Central memory CD8-positive, alpha-beta T cell (primary cell): Measurements from ENCODE around the gene AKTIP.
"Not testable (repeated sequence)": the region's sequence is repeated elsewhere in the genome, so short reads cannot be mapped to it uniquely, and the experiment has no call there.

ENCODE experiments used
- ATAC-seq: fragments of 150-1000 bp; cut with Tn5 transposase; replicated peaks from 2 replicates; pipeline ENCODE4 v1.10.0; 2022; ENCODE audit warnings: mild to moderate bottlenecking, moderate FRiP score, moderate number of reproducible peaks; ENCODE audit not compliant: poor library complexity, severe bottlenecking; ENCODE audit errors: extremely low read depth
- DNase-seq, 2 donors: peaks; one replicate each; pipeline ENCODE4 v3.0.0; 2021; ENCODE audit warnings: low spot score in 2 of 2
- H3K27ac Mint-ChIP-seq: one replicate; pipeline ENCODE4 v1.8.0; 2022; ENCODE audit warnings: low read depth, mild to moderate bottlenecking, moderate library complexity, mixed read lengths
- H3K27me3 Mint-ChIP-seq: one replicate; pipeline ENCODE4 v1.8.0; 2022; ENCODE audit warnings: mixed read lengths
- H3K36me3 Mint-ChIP-seq: one replicate; pipeline ENCODE4 v1.8.0; 2022; ENCODE audit warnings: mild to moderate bottlenecking, moderate library complexity, mixed read lengths; ENCODE audit not compliant: insufficient read depth
- H3K4me1 Mint-ChIP-seq: one replicate; pipeline ENCODE4 v1.8.0; 2022; ENCODE audit warnings: mixed read lengths
- H3K4me3 Mint-ChIP-seq: one replicate; pipeline ENCODE4 v1.8.0; 2022; ENCODE audit warnings: mild to moderate bottlenecking, moderate library complexity, mixed read lengths
- H3K9me3 Mint-ChIP-seq: one replicate; pipeline ENCODE4 v1.8.0; 2022; ENCODE audit warnings: mixed read lengths

Gene AKTIP

DNA sequence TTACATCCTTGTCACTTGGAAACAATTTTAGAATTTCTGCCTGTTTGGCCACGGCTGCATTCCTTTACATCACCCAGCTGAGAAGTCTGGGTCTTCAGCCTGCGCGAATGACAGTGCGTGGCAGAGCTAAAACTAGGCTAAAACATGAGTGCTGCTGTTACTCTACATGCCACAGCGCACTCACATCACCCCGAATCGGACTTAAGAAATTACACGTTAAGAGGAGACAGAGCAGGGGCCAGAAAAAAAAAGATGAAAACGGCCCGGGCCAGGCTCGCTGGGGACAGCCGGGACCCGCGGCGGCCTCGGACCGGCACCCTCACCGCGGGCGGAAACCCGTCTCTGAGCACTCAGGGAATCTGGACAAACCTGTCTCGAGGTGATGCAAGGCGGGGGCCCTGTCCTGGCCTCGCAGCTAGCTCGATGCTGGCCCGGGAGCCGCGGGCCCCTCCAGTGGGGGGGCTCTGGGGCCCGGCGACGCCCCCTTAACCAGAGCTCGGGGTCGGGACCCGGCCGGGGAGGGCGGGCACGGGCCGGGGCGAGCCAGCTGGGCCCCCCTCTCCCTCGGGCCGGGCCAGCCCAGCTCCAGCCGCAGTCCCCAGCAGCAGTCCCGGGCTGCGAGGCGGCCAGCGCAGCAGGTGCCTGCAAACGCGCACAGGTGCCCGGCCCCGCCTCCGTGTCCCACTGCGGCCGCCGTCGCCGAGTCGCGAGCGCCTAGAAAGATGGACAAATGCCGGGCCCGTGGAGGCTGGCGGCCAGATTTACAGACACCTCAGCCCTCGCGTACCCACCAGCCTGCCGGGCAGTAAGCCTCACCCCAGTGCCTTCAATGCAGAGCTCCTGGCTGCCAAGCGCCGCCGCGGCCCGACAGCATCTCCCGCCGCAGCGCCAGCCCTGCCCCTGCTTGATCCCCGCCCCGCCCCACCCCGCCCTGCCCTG, at the start of gene AKTIP:
AKTIP (minus strand) TSS at position 879 of the 939 bp plus-strand sequence. CDS start 2,950 bp downstream, outside the sequence.
- peaks cover 48% of the 10 kb centered on the region for H3K4me1 Mint-ChIP-seq
- H3K27ac Mint-ChIP-seq = peak within 1 kb of the TSS; percentile 92
- DNase-seq (no peak), ATAC-seq (peak; percentile 4)
- H3K9me3 Mint-ChIP-seq = no peaks in the 10 kb centered on the region
- H3K27me3 Mint-ChIP-seq = no peaks in the 10 kb centered on the region
- H3K36me3 Mint-ChIP-seq = peaks cover 38% of the 10 kb centered on the region
- H3K4me3 Mint-ChIP-seq = peak within 1 kb of the TSS; percentile 86

DNA sequence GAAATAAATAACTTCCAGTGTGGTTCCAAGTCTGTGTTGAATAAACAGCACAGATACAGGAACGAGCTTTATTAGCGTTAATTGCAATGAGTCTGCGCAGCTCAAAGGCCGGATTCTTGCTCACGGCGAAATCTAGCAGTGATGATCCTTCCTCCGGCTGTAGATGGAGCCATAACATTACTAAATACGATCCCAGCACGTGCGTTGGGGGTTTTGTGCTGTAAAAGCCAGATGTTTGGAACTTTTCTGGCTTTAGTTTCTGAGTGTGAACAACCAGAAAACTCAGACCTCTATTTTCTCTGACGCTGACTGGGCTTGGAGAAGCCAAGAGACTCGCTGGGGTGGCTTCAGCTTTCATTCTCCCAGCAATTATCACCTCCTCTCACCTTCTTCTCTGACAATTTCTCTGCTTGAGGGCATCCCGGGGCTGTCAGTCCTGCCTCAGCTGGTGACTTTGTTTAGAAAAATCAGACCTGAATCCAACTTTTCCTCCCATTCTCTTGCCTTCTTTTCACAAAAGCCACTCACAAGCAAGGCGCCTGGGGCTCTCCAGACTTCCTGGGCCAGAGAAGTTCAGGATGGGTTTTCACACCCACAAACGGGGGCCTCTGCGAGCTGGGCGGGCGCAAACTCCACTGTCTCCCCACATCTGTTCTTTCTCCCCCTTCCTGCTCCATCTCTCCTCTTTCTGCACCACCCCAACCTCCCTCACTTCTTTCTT, 47.1 kb upstream of the AKTIP start:
- ATAC-seq = peak; percentile 74
- H3K27me3 Mint-ChIP-seq = peaks cover 9% of the 10 kb centered on the region
- peaks cover 26% of the 10 kb centered on the region for H3K4me1 Mint-ChIP-seq
- no peaks in the 10 kb centered on the region for H3K36me3 Mint-ChIP-seq
- no peak overlapping the region for H3K27ac Mint-ChIP-seq
- no peaks in the 10 kb centered on the region for H3K9me3 Mint-ChIP-seq
- peak overlapping the region; percentile 20 for H3K4me3 Mint-ChIP-seq
- DNase-seq = peak; percentile 24 to 36

DNA sequence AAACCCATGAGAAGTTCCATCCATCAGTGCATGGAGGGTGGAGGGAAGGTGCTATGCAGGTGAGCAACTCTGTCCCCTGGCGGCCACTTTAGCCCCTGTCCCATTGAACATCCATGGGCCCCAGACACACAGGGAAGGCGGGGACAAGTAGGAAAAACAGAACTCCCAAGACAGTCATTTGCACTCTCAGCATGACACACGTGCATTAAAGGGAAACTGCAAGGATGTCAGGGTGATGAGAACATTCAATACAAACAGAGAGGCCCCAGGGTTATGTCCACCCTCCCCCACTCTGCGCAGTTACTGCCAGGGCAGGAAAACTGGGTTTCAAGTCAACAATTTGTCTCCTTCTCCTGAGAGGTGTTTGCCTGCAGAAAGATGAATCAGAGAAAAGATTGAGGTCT, 44.0 kb upstream of the AKTIP start:
- peaks cover 44% of the 10 kb centered on the region for H3K4me1 Mint-ChIP-seq
- no peak for ATAC-seq

DNA sequence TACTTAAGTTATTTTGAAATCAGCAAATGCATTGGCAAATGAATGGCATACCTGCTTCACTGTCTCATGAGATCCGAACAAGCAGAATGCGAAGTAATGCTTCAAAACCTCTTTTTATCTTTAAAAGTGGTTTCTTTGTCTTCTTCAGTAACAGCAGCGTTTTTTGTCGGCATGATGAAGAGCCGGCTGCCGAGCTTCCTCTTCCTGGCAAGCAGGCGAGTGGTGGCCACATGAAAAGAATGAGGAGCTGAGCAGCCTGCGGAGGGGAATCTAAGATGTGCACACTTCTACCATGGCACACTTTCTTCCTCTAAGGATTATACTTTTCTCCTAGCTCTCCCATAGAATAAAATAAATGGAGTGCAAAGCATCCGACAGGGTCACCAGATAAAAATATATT, 42.4 kb upstream of the AKTIP start:
- DNase-seq = peak; percentile 20 to 26
- peak overlapping the region; percentile 64 for H3K4me3 Mint-ChIP-seq
- H3K9me3 Mint-ChIP-seq = no peaks in the 10 kb centered on the region
- ATAC-seq = peak; percentile 66
- peaks cover 1% of the 10 kb centered on the region for H3K27me3 Mint-ChIP-seq
- no peaks in the 10 kb centered on the region for H3K36me3 Mint-ChIP-seq
- peak overlapping the region; percentile 81 for H3K27ac Mint-ChIP-seq
- H3K4me1 Mint-ChIP-seq = peaks cover 37% of the 10 kb centered on the region

More for the DNA sequence above, 44.0 kb upstream of the AKTIP start:
- Mint-ChIP-seq H3K4me3 (no peak overlapping the region), H3K27me3 (peaks cover 9% of the 10 kb centered on the region), H3K9me3 (no peaks in the 10 kb centered on the region), H3K27ac (no peak overlapping the region), H3K36me3 (no peaks in the 10 kb centered on the region)
- no peak for DNase-seq

DNA sequence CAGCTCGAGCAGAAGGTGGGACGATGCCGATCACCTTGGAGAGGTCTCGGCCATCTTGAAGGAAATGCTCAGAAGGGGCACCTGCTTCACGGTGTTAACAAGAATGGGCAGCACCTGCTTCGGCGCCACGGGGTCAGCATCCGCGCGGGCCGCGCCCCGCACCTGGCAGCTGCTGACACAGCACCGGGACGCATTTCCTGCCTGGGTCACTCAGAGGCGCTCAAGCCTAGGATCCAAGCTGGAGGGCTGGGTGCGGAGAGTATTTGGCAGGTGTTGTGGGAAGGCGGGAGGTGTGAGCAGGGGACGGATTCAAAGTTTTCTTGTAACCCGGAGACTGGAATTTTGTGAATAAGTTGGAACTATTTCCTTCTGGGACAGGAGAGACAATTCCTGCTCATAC, 39.3 kb upstream of the AKTIP start:
- ATAC-seq = no peak
- peaks cover 2% of the 10 kb centered on the region for H3K36me3 Mint-ChIP-seq
- no peaks in the 10 kb centered on the region for H3K9me3 Mint-ChIP-seq
- no peak overlapping the region for H3K4me3 Mint-ChIP-seq
- H3K27me3 Mint-ChIP-seq = no peaks in the 10 kb centered on the region
- H3K27ac Mint-ChIP-seq = no peak overlapping the region
- DNase-seq = no peak
- H3K4me1 Mint-ChIP-seq = peaks cover 45% of the 10 kb centered on the region

DNA sequence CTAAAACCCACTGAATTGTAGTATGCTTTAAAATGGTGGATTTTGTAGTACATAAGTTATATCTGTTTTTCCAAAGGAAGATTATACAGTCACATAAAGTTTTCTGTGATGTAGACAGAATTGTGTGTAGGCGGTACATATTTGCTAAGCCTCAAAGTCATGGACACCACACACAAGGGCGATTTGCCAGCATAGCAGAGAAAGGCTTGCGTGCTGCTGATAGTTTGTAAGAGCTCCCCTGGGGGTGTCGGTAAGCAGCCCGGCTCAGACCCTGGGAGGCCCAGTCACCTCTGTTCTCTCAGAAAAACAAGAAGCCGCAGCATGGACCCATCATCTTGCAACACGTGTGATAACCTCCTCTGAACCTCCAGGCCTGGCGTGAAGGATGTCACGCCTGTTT, 38.3 kb upstream of the AKTIP start:
- ATAC-seq (no peak), DNase-seq (no peak)
- H3K27ac Mint-ChIP-seq = no peak overlapping the region
- H3K36me3 Mint-ChIP-seq = peaks cover 4% of the 10 kb centered on the region
- no peaks in the 10 kb centered on the region for H3K9me3 Mint-ChIP-seq
- no peak overlapping the region for H3K4me3 Mint-ChIP-seq
- no peaks in the 10 kb centered on the region for H3K27me3 Mint-ChIP-seq
- peaks cover 45% of the 10 kb centered on the region for H3K4me1 Mint-ChIP-seq

DNA sequence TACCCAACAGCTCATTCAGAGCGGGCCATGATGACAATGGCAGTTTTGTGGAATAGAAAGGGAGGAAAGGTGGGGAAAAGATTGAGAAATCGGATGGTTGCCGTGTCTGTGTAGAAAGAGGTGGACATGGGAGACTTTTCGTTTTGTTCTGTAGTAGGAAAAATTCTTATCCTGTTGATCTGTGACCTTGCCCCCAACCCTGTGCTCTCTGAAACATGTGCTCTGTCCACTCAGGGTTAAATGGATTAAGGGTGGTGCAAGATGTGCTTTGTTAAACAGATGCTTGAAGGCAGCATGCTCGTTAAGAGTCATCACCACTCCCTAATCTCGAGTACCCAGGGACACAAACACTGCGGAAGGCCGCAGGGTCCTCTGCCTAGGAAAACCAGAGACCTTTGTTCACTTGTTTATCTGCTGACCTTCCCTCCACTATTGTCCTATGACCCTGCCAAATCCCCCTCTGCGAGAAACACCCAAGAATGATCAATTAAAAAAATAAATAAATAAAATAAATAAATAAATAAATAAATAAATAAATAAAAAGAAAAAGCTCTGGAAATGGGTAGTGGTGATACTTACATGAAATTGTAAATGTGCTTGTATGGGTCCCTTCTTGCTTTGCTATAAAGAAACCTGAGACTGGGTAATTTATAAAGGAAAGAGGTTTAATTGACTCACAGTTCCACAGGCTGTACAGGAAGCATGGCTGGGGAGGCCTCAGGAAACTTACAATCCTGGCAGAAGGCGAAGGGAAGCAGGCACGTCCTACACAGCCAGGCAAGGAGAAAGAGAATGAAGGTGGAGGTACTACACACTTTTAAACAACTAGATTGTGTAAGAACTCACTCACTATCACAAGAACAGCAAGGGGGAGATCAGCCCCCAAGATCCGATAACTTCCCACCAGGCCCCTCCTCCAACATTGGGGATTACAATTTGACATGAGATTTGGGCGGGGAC, 37.0 kb upstream of the AKTIP start:
- not testable (repeated sequence) for H3K9me3 Mint-ChIP-seq, H3K36me3 Mint-ChIP-seq, ATAC-seq, H3K4me3 Mint-ChIP-seq, H3K27me3 Mint-ChIP-seq, DNase-seq
- H3K27ac Mint-ChIP-seq = peak overlapping the region; percentile 53
- peaks cover 48% of the 10 kb centered on the region for H3K4me1 Mint-ChIP-seq

DNA sequence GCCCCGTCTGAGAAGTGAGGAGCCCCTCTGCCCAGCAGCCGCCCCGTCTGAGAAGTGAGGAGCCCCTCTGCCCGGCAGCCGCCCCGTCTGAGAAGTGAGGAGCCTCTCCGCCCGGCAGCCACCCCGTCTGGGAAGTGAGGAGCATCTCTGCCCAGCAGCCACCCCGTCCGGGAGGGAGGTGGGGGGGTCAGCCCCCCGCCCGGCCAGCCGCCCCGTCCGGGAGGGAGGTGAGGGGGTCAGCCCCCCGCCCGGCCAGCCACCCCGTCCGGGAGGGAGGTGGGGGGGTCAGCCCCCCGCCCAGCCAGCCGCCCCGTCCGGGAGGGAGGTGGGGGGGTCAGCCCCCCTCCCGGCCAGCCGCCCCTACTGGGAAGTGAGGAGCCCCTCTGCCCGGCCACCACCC, 36.3 kb upstream of the AKTIP start:
- not testable (repeated sequence) for H3K4me3 Mint-ChIP-seq, ATAC-seq, H3K27ac Mint-ChIP-seq, DNase-seq, H3K36me3 Mint-ChIP-seq, H3K9me3 Mint-ChIP-seq, H3K27me3 Mint-ChIP-seq
- H3K4me1 Mint-ChIP-seq = peaks cover 48% of the 10 kb centered on the region

DNA sequence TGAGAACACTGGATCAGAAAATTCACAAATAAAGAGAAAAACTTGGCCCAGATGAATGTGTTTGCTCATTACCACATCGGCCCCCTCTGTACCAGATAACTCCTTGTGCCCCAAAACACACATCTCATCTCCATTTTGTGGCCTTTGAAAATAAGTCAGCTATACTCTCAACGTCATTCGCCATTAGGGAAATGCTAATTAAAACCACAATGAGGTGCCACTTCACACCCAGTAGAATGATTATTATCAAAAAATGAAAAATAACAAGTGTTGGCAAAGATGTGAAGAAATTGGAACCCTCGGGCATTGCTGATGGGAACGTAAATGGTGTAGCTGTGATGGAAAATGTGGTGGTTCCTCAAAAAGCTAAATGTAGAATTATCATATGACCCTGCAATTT, 34.6 kb upstream of the AKTIP start:
- peaks cover 6% of the 10 kb centered on the region for H3K36me3 Mint-ChIP-seq

DNA sequence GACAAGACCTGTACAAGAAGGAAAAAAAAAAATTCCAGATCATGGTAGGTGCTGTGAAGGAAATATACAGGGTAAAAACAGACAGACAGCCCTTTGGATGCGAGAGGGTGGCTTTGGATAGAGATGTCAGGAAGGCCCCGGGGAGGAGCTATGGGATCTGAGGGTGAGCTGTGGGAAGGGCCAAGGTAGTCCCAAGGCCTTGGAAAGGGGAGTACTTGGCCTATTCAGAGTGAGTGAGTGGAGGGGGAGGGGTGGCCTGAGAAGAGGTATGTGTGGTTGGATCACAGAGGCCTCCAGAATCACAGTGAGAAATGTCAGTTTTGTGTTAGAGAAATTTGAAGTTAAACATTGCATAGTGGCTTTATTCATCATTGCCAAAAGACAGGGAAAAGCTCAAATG, 31.2 kb upstream of the AKTIP start:
- no peaks in the 10 kb centered on the region for H3K27me3 Mint-ChIP-seq
- H3K4me3 Mint-ChIP-seq = no peak overlapping the region
- ATAC-seq (no peak), DNase-seq (no peak)
- peaks cover 43% of the 10 kb centered on the region for H3K4me1 Mint-ChIP-seq
- no peaks in the 10 kb centered on the region for H3K9me3 Mint-ChIP-seq
- H3K36me3 Mint-ChIP-seq = peaks cover 6% of the 10 kb centered on the region
- H3K27ac Mint-ChIP-seq = peak overlapping the region; percentile 17

More for the DNA sequence above, 34.6 kb upstream of the AKTIP start:
- Mint-ChIP-seq H3K4me1 (peaks cover 43% of the 10 kb centered on the region), H3K4me3 (peak overlapping the region; percentile 5), H3K27me3 (no peaks in the 10 kb centered on the region), H3K27ac (peak overlapping the region; percentile 31), H3K9me3 (no peaks in the 10 kb centered on the region)
- DNase-seq (no peak), ATAC-seq (peak; percentile 54)

DNA sequence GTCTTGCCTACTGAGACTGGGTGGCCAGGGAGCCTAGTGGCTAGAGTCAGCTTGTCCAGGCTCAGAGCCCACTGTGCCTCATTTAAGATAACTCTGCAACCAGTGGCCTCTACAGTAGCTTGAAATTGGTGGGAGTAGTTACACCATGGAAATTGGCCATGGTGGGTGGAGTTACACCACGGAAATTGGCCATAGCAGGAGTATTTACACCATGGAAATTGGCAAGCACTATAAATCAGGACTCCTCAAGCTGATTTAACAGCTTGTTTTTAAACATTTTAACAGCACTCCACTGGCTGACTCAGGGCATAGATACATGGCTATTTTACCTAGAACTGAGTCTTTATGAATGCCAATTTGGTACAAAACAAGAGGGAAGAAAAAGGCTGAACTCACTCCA, 27.7 kb upstream of the AKTIP start:
- no peaks in the 10 kb centered on the region for H3K27me3 Mint-ChIP-seq

DNA sequence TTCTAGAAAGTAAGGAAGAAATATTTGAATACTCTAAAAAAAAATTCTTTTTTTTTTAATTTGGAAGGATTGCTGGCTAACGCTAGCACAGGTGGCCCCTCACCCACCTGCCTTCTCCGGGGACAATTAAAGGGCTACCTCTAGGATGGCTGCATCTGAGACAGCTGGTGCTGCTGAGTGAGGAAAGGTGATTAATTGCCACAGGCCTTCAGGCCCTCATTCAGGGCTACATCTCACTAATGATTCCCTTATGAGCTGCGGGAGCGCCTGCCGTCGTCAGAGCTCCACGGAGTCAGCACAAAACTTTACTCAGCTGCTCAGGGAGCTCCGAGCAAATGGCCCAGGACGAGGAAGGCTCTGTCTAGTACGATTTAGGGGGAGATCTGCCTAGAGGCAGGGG, 27.0 kb upstream of the AKTIP start:
- ATAC-seq = no peak
- Mint-ChIP-seq H3K4me3 (no peak overlapping the region), H3K27me3 (no peaks in the 10 kb centered on the region), H3K36me3 (peaks cover 3% of the 10 kb centered on the region), H3K27ac (no peak overlapping the region), H3K9me3 (no peaks in the 10 kb centered on the region), H3K4me1 (peaks cover 17% of the 10 kb centered on the region)
- no peak for DNase-seq

More for the DNA sequence above, 27.7 kb upstream of the AKTIP start:
- ATAC-seq = no peak
- Mint-ChIP-seq H3K27ac (peak overlapping the region; percentile 35), H3K4me3 (no peak overlapping the region), H3K9me3 (no peaks in the 10 kb centered on the region), H3K36me3 (peaks cover 4% of the 10 kb centered on the region), H3K4me1 (peaks cover 19% of the 10 kb centered on the region)
- DNase-seq = no peak
